Mesendoderm (in vitro differentiated cells): Measurements from ENCODE around the gene BRAF.

ENCODE experiments used
- DNase-seq: peaks from one replicate; pipeline ENCODE4 v3.0.0; 2013
- H2AK5ac ChIP-seq: 2 replicates; pipeline ENCODE4 v1.6.1; 2013; ENCODE audit warnings: low read length, inconsistent platforms
- H2BK120ac ChIP-seq: 2 replicates; pipeline ENCODE4 v1.6.1; 2013; ENCODE audit warnings: low read depth, mild to moderate bottlenecking, low read length, moderate library complexity, mixed read lengths
- H2BK15ac ChIP-seq: replicated peaks from 2 replicates; pipeline ENCODE4 v1.6.1; 2013; ENCODE audit warnings: low read depth, mild to moderate bottlenecking, moderate library complexity
- H2BK5ac ChIP-seq: 2 replicates; pipeline ENCODE4 v1.6.1; 2013; ENCODE audit warnings: low read length, inconsistent platforms
- H3K18ac ChIP-seq: 2 replicates; pipeline ENCODE4 v1.6.1; 2013; ENCODE audit warnings: mild to moderate bottlenecking, low read length, mixed read lengths
- H3K23ac ChIP-seq: one replicate; pipeline ENCODE4 v1.6.1; 2013; ENCODE audit warnings: low read length
- H3K27ac ChIP-seq: 2 replicates; pipeline ENCODE4 v1.5.1; 2013; ENCODE audit warnings: low read depth, mild to moderate bottlenecking, inconsistent platforms, low read length, moderate library complexity
- H3K27me3 ChIP-seq: 2 replicates; pipeline ENCODE4 v1.6.1; 2013; ENCODE audit warnings: low read length, control low read depth, mild to moderate bottlenecking, inconsistent platforms; ENCODE audit not compliant: insufficient read depth, poor library complexity
- H3K36me3 ChIP-seq: 2 replicates; pipeline ENCODE4 v1.6.1; 2013; ENCODE audit warnings: low read length, inconsistent platforms; ENCODE audit not compliant: control insufficient read depth, insufficient read depth
- H3K4ac ChIP-seq: one replicate; pipeline ENCODE4 v1.6.1; 2013; ENCODE audit warnings: low read depth, mild to moderate bottlenecking, low read length, moderate library complexity
- H3K4me1 ChIP-seq: 2 replicates; pipeline ENCODE4 v1.6.1; 2013; ENCODE audit warnings: low read depth, low read length, inconsistent platforms; ENCODE audit not compliant: control insufficient read depth
- H3K4me2 ChIP-seq: 2 replicates; pipeline ENCODE4 v1.6.1; 2013; ENCODE audit warnings: low read length
- H3K4me3 ChIP-seq: 2 replicates; pipeline ENCODE4 v1.5.1; 2013; ENCODE audit warnings: mild to moderate bottlenecking, low read length
- H3K56ac ChIP-seq: one replicate; pipeline ENCODE4 v1.6.1; 2013; ENCODE audit warnings: low read length
- H3K79me1 ChIP-seq: 2 replicates; pipeline ENCODE4 v1.6.1; 2013; ENCODE audit warnings: low read length, inconsistent platforms
- H3K79me2 ChIP-seq: 2 replicates; pipeline ENCODE4 v1.6.1; 2013; ENCODE audit warnings: mild to moderate bottlenecking, low read length; ENCODE audit not compliant: control insufficient read depth, insufficient read depth
- H3K9ac ChIP-seq: 2 replicates; pipeline ENCODE4 v1.6.1; 2013; ENCODE audit warnings: low read length, inconsistent platforms
- H4K5ac ChIP-seq: one replicate; pipeline ENCODE4 v1.6.1; 2013; ENCODE audit warnings: low read length
- H4K8ac ChIP-seq: one replicate; pipeline ENCODE4 v1.6.1; 2013; ENCODE audit warnings: low read depth, mild to moderate bottlenecking, control low read depth, low read length, moderate library complexity
- WGBS: extraction: QIAGEN DNeasy Blood & Tissue Kit; methylation state at CpG from one replicate; pipeline ENCODE4 v1.1.7; 2013; ENCODE audit warnings: low lambda C conversion rate, missing lambda C conversion rate; ENCODE audit not compliant: insufficient coverage; ENCODE audit errors: extremely low coverage; 5-methylcytosine and 5-hydroxymethylcytosine counted together

The BRAF gene

GRCh38 chr7:140896996-140897395 is 27.7 kb downstream of the BRAF start:
- no peak for DNase-seq
- H3K27me3 ChIP-seq = no peaks in the 10 kb centered on the region
- no peak overlapping the region for H3K4me2 ChIP-seq
- no CpG with 5 or more reads among the region's 3 CpGs for WGBS
- H3K79me1 ChIP-seq = peaks cover 11% of the 10 kb centered on the region
- peaks cover 11% of the 10 kb centered on the region for H3K79me2 ChIP-seq
- H3K18ac ChIP-seq = no peak overlapping the region
- H2BK15ac ChIP-seq = no peak overlapping the region
- no peak overlapping the region for H2BK5ac ChIP-seq
- H4K5ac ChIP-seq = no peak overlapping the region
- no peak overlapping the region for H3K9ac ChIP-seq
- no peak overlapping the region for H4K8ac ChIP-seq
- H3K27ac ChIP-seq = no peak overlapping the region
- no peak overlapping the region for H3K4me3 ChIP-seq
- no peak overlapping the region for H3K4ac ChIP-seq
- peaks cover 2% of the 10 kb centered on the region for H3K4me1 ChIP-seq
- H3K56ac ChIP-seq = no peak overlapping the region
- no peak overlapping the region for H2BK120ac ChIP-seq
- no peak overlapping the region for H3K23ac ChIP-seq
- no peaks in the 10 kb centered on the region for H3K36me3 ChIP-seq
- no peak overlapping the region for H2AK5ac ChIP-seq

- WGBS = no CpG with 5 or more reads among the region's 1 CpG
- no peak overlapping the region for H2BK5ac ChIP-seq
- DNase-seq = no peak
Observed at GRCh38 chr7:140889645-140890044, 35.1 kb downstream of the BRAF start.

GRCh38 chr7:140889150-140889549 is 35.6 kb downstream of the BRAF start:
- no peak overlapping the region for H2BK120ac ChIP-seq
- H3K9ac ChIP-seq = no peak overlapping the region
- H3K27me3 ChIP-seq = no peaks in the 10 kb centered on the region
- no peak overlapping the region for H4K8ac ChIP-seq
- H3K4me2 ChIP-seq = no peak overlapping the region
- H3K4me3 ChIP-seq = no peak overlapping the region
- H3K79me1 ChIP-seq = peaks cover 12% of the 10 kb centered on the region
- H3K27ac ChIP-seq = no peak overlapping the region
- no peak overlapping the region for H2AK5ac ChIP-seq
- H3K79me2 ChIP-seq = peaks cover 13% of the 10 kb centered on the region
- WGBS = no CpG with 5 or more reads among the region's 1 CpG
- no peak overlapping the region for H4K5ac ChIP-seq
- no peak overlapping the region for H3K56ac ChIP-seq
- no peak overlapping the region for H2BK15ac ChIP-seq
- no peaks in the 10 kb centered on the region for H3K36me3 ChIP-seq
- no peaks in the 10 kb centered on the region for H3K4me1 ChIP-seq
- no peak overlapping the region for H3K23ac ChIP-seq
- DNase-seq = no peak
- no peak overlapping the region for H3K4ac ChIP-seq
- H3K18ac ChIP-seq = no peak overlapping the region
- no peak overlapping the region for H2BK5ac ChIP-seq

More at GRCh38 chr7:140889645-140890044, 35.1 kb downstream of the BRAF start:
- Histone ChIP-seq H3K18ac (no peak overlapping the region), H2BK15ac (no peak overlapping the region), H3K23ac (no peak overlapping the region), H4K5ac (no peak overlapping the region), H3K9ac (no peak overlapping the region), H3K79me1 (peaks cover 12% of the 10 kb centered on the region), H3K4me3 (no peak overlapping the region), H3K27ac (no peak overlapping the region), H3K4ac (no peak overlapping the region), H2BK120ac (no peak overlapping the region), H3K36me3 (no peaks in the 10 kb centered on the region), H3K4me2 (no peak overlapping the region), H3K4me1 (no peaks in the 10 kb centered on the region), H3K56ac (no peak overlapping the region), H2AK5ac (no peak overlapping the region), H3K79me2 (peaks cover 13% of the 10 kb centered on the region), H3K27me3 (no peaks in the 10 kb centered on the region), H4K8ac (no peak overlapping the region)

DNA sequence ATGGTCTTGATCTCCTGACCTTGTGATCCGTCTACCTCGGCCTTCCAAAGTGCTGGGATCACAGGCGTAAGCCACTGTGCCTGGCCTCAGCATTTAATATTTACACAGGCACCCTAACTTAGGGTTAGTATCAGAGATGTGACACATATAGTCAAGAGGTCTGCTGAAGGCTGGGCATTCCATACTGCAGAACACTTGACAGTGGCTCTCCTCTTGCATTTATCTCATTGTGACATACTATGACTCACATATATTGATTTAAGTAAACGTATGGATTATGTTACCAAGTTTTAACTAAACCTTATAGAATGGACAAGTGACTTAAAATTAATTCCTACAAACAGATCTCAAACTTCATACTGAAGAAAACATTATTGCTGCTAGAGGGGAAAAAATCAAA is 36.6 kb downstream of the BRAF start:
- Histone ChIP-seq H3K79me1 (peaks cover 10% of the 10 kb centered on the region), H2BK120ac (no peak overlapping the region), H3K4me3 (no peak overlapping the region), H3K36me3 (no peaks in the 10 kb centered on the region), H3K27ac (no peak overlapping the region), H2BK5ac (no peak overlapping the region), H2BK15ac (no peak overlapping the region), H4K5ac (no peak overlapping the region), H4K8ac (no peak overlapping the region), H3K27me3 (no peaks in the 10 kb centered on the region), H3K23ac (no peak overlapping the region), H3K9ac (no peak overlapping the region), H3K18ac (no peak overlapping the region), H3K79me2 (peaks cover 11% of the 10 kb centered on the region), H3K4ac (no peak overlapping the region), H3K56ac (no peak overlapping the region), H2AK5ac (no peak overlapping the region), H3K4me2 (no peak overlapping the region), H3K4me1 (no peaks in the 10 kb centered on the region)
- no CpG with 5 or more reads among the region's 4 CpGs for WGBS
- DNase-seq = no peak

GRCh38 chr7:140885735-140886334 is 38.9 kb downstream of the BRAF start:
- Histone ChIP-seq H2BK120ac (no peak overlapping the region), H3K4ac (no peak overlapping the region), H2BK15ac (no peak overlapping the region), H3K79me2 (peaks cover 8% of the 10 kb centered on the region), H3K27me3 (no peaks in the 10 kb centered on the region), H3K27ac (no peak overlapping the region), H3K36me3 (no peaks in the 10 kb centered on the region), H2AK5ac (no peak overlapping the region), H4K5ac (no peak overlapping the region), H3K9ac (no peak overlapping the region), H2BK5ac (no peak overlapping the region), H3K4me3 (no peak overlapping the region), H4K8ac (no peak overlapping the region), H3K18ac (no peak overlapping the region), H3K23ac (no peak overlapping the region), H3K56ac (no peak overlapping the region), H3K79me1 (peaks cover 11% of the 10 kb centered on the region), H3K4me1 (no peaks in the 10 kb centered on the region), H3K4me2 (no peak overlapping the region)
- DNase-seq = no peak
- WGBS = no CpG with 5 or more reads among the region's 1 CpG

GRCh38 chr7:140883378-140883777 is 41.4 kb downstream of the BRAF start:
- Histone ChIP-seq H4K8ac (no peak overlapping the region), H3K23ac (no peak overlapping the region), H3K18ac (no peak overlapping the region), H3K4ac (no peak overlapping the region), H3K79me2 (peaks cover 2% of the 10 kb centered on the region), H3K27me3 (no peaks in the 10 kb centered on the region), H3K4me2 (no peak overlapping the region), H3K4me1 (no peaks in the 10 kb centered on the region), H2BK15ac (no peak overlapping the region), H3K9ac (no peak overlapping the region), H2BK5ac (no peak overlapping the region), H2BK120ac (no peak overlapping the region), H3K79me1 (peaks cover 7% of the 10 kb centered on the region), H4K5ac (no peak overlapping the region), H3K36me3 (no peaks in the 10 kb centered on the region), H3K4me3 (no peak overlapping the region), H3K56ac (no peak overlapping the region), H2AK5ac (no peak overlapping the region), H3K27ac (no peak overlapping the region)
- WGBS = no CpG with 5 or more reads among the region's 1 CpG
- no peak for DNase-seq
